Measurements from ENCODE around the gene XCL1. TPM values are rescaled to one million over a fixed set of nuclear protein-coding genes. Genes with fewer than 3 reads are reported as not detected.
A peak's percentile ranks its signal among the peaks of the same experiment; 100 is the strongest.

Gene XCL1
- total and polyA plus RNA-seq, 12 donors: 0.07 to 2.3 (median 0.39) TPM; not detected in 2

- H3K4me1 ChIP-seq: peaks cover under 1 to 32% (median 21%) of the 10 kb centered on the region in 9 donors
- H3K9me3 ChIP-seq: no peaks in the 10 kb centered on the region
- DNase-seq (peak; percentile 27 to 50), ATAC-seq (peak; percentile 39 to 70 (median 64))
- H3K36me3 ChIP-seq: no peaks in the 10 kb centered on the region
- WGBS, 2 donors: 54 to 59% methylated on average over 20 of the region's 20 CpGs
- peak overlapping the region in 1 of 10 donors; percentile 9 for H3K4me3 ChIP-seq
- no peaks in the 10 kb centered on the region for H3K27me3 ChIP-seq
- intact Hi-C loops (cut with DNase I): loop anchor here in 5 of 10 donors (2.0 to 10.0 kb wide), 6 partner anchors 498 to 936 kb away; partner anchors contain the start of gene ATP1B1 (in 1 of the 5)
- H3K27ac ChIP-seq: peak overlapping the region in 7 of 10 donors; percentile 37 to 64 (median 44)
- no peak for TF ChIP-seq CTCF (IDR thresholded peaks at IDR 0.05)
Observed at GRCh38 chr1:168608796-168609715, 32.7 kb downstream of the XCL1 start.

GRCh38 chr1:168609741-168610510 is 33.5 kb downstream of the XCL1 start:
- intact Hi-C loops (cut with DNase I): loop anchor here in 7 of 10 donors (2.0 to 10.0 kb wide), 8 partner anchors 107 to 935 kb away; partner anchors contain the start of gene ATP1B1 (in 4 of the 7)
- peaks cover 4 to 41% (median 28%) of the 10 kb centered on the region in 9 donors for H3K4me1 ChIP-seq
- no peak for TF ChIP-seq CTCF (IDR thresholded peaks at IDR 0.05)
- DNase-seq (no peak), ATAC-seq (peak in 2 of 8 donors; percentile 9 to 10)
- H3K4me3 ChIP-seq: peak overlapping the region in 1 of 10 donors; percentile 9
- no peaks in the 10 kb centered on the region for H3K36me3 ChIP-seq
- H3K27ac ChIP-seq: peak overlapping the region in 5 of 10 donors; percentile 37 to 64 (median 47)
- H3K9me3 ChIP-seq: no peaks in the 10 kb centered on the region
- H3K27me3 ChIP-seq: no peaks in the 10 kb centered on the region
- 72 to 75% methylated on average over 10 of the region's 10 CpGs for WGBS, 2 donors

DNA sequence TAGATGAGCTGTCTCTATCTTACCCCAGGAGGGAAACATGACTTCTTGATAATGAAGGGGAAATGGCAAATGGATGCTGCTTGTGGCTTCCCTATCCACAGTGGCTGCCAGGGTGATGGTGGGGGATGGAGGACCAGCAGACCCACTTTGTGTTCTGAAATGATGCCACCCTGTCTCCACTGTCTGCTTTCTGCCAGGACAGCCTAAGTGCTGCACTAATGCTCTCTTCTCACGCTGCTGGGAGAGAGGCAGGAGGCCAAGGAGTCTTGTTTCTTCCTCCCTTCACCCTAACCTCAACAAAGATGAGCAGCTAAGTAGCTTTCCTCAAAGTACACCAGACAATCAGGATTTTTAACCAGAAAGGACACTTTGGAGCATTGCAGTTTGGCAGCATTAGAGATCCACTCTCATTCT is 36.6 kb downstream of the XCL1 start:
- no peak overlapping the region for H3K4me3 ChIP-seq
- peaks cover 4 to 42% (median 28%) of the 10 kb centered on the region in 9 donors for H3K4me1 ChIP-seq
- peak overlapping the region in 7 of 10 donors; percentile 0 to 72 (median 46) for H3K27ac ChIP-seq
- no peaks in the 10 kb centered on the region for H3K36me3 ChIP-seq
- no peak for TF ChIP-seq CTCF (IDR thresholded peaks at IDR 0.05)
- DNase-seq: no peak
- ATAC-seq: no peak
- intact Hi-C loops (cut with DNase I): loop anchor here in 4 of 10 donors (5.0 to 10.0 kb wide), 3 partner anchors 104 to 932 kb away; partner anchors contain the start of gene ATP1B1 (in 3 of the 4)
- 53 to 58% methylated on average over 1 of the region's 1 CpG for WGBS, 2 donors
- no peaks in the 10 kb centered on the region for H3K27me3 ChIP-seq
- H3K9me3 ChIP-seq: no peaks in the 10 kb centered on the region
